UCSD-AML1 (cell line): ENCODE data around the gene SNAPIN.

Source experiments
- DNase-seq: peaks from one replicate; lab custom pipeline; 2025; ENCODE audit not compliant: unreplicated experiment; lab: John Stamatoyannopoulos, UW

SNAPIN gene, protein sequence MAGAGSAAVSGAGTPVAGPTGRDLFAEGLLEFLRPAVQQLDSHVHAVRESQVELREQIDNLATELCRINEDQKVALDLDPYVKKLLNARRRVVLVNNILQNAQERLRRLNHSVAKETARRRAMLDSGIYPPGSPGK

DNA sequence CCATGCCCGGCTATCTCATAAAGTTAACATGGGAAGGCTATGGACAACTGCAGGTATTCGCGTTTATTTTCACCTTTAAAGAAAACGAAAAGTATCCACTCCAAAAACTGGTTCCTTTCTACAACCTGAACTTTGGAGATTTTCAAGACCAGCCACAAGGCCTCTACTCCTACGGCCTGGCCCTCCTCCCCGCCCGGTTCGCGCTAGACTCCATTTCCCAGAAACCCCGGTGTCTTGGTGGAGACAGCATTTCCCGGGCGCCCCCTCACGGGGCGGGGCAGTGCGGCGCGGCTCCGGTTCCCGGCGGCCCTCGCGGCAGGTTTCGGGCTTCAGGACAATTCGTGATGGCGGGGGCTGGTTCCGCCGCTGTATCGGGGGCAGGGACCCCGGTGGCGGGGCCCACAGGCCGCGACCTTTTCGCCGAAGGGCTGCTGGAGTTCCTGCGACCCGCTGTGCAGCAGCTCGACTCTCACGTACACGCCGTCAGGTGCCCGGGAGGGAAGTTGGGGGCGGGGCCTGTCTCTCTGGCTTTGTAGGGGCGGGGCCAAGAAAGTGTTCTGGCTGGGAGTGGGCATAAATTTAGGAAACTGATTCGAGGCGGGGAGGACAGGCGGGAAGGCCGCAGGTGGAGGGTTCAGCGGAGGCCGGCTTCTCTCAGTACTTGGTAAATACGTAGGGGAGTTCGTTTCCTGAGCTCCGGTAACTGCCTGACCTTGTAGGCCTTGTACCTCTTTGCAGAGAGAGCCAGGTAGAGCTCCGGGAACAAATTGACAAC is at the start of gene SNAPIN:
Gene SNAPIN, plus strand, starts transcription at position 304 of the 775 bp plus-strand sequence. Its CDS starts 41 bp downstream, at position 345.
- peak; percentile 90 for DNase-seq

- DNase-seq, result peak; percentile 73
Measured at GRCh38 chr1:153608742-153609584, 49.5 kb upstream of the SNAPIN start.

- no peak for DNase-seq
Measured at GRCh38 chr1:153609585-153609907, 49.0 kb upstream of the SNAPIN start.

DNA sequence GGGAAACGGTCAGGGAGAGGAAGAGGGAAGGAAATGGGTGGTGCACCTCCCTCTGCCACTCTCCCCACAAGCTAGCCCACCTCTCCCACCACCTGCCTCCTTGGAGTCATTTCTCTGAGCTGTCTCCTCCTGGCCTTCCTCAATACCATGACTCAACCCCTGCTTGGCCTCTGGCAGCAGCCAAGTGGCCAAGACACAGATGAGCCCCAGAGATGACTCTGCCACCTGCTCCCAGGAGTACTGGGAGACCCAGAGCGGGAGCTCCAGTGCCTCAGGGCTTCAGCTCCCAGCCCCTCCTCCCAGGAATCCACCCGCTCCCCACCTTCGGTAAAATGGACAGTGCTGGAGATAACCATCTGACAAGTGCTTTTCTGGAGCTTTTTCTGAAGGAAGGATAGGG is 48.2 kb upstream of the SNAPIN start:
- DNase-seq, result peak; percentile 27

- no peak for DNase-seq
Measured at GRCh38 chr1:153610811-153611301, 47.6 kb upstream of the SNAPIN start.

DNA sequence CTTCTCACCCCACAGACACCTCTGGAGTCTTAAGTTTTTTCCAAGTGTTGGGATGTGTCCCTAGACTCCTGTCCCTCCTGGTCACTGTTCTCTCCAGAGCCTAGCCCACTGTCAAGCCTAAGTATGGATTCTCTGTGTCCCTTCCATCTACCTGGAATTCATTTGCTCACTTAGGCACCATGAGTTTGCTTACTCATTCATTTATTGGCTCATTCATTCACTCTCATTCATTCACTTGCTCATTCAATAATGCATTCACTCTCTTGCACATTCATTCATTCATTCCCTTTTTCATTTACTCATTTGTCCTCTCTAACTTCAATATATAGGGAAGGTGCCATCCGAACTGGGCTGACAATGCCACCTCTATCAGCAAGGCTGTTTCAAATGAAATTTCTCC is 47.1 kb upstream of the SNAPIN start:
- DNase-seq, result no peak

- no peak for DNase-seq
Measured at GRCh38 chr1:153612111-153612754, 46.3 kb upstream of the SNAPIN start.

- DNase-seq, result no peak
Measured at GRCh38 chr1:153612755-153613331, 45.7 kb upstream of the SNAPIN start, which contains the start of gene S100A16. S100A16 (minus strand) TSS chr1:153613137; CDS start chr1:153608151, 4,986 bp downstream.

GRCh38 chr1:153613406-153613805 is 45.1 kb upstream of the SNAPIN start:
- no peak for DNase-seq

- DNase-seq, result no peak
Measured at GRCh38 chr1:153614189-153614900, 44.2 kb upstream of the SNAPIN start.

- no peak for DNase-seq
Measured at GRCh38 chr1:153614906-153615305, 43.6 kb upstream of the SNAPIN start.

DNA sequence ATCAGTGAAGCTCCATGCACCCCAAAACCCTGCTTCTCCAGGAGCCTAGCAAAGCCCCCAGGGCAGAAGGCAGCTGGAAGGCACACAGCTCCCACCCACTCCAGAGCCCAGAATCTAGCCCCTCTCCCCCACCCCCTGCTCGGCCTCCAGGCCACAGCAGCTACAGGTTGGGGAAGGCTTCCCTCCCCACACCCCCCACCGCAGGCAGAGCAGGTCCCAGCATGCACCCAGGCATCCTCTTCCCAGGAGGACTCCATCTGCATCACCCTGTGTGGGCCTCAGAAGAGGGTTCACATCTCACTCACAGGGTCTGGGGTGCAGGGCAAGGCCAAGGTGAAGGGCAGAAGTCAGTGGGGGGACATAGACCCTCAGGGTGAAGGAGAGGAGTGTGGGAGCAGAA is 43.1 kb upstream of the SNAPIN start:
- DNase-seq, result no peak

DNA sequence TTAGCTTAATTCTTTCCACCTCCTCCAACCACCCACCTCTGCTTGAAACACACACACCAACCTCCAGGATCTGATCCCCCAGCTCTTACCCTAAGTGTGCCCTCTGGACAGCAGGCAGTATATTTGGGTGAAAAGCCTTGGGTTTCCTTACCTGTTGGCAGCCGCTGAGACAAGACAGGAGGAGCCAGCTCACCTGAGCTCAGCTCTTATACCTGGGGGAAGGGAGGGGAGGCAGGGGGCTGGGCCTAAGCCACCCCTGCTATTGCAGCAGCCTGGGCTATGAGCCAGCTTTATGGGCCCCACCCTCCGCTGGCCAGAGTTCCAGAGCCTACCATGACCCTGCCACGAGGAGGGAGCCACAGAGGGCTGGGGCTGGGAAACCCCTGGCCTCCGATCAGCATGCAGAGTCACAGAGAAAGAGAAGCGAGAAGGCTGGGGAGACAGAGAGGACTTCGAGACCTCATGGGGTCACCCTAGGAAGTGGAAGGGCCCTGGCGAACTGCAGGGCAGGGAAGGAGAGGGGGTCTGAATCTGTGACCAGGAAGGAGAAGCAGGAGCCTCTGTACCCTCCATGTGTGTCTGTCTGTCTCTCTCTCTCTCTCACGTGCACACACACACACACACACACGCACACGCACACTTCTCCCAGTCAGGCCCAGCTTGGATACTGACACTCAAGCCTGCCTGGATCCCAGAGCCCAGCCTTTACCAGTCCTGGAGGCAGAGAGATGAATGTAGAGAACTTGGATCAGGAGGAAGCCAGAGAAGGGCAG is 42.2 kb upstream of the SNAPIN start, which contains the start of gene S100A14:
Gene S100A14, minus strand, starts transcription at position 182 of the 773 bp plus-strand sequence. CDS start 467 bp downstream, outside the sequence.
- no peak for DNase-seq

DNA sequence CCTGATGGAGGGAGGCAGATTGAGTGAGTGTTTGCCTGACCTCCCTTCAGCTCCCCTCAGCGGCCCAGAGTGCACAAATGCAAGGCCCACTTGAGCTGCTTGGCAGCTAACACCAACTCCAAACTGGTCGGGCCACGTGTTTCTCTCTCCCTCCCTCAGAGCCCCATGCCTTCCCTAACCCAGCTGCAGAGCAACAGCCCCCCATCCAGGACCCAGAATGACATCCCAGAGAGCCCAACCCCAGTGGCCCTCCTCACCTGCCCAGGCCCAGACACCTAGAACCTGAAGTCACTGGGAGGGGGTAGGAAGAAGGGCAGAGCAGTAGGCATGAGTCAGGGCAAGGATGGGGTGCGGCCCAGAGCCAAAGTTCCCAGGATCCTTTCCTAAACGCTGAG is 41.6 kb upstream of the SNAPIN start:
- no peak for DNase-seq

GRCh38 chr1:153617663-153618062 is 40.8 kb upstream of the SNAPIN start:
- DNase-seq, result peak; percentile 79

GRCh38 chr1:153619171-153619570 is 39.3 kb upstream of the SNAPIN start:
- DNase-seq, result no peak

DNA sequence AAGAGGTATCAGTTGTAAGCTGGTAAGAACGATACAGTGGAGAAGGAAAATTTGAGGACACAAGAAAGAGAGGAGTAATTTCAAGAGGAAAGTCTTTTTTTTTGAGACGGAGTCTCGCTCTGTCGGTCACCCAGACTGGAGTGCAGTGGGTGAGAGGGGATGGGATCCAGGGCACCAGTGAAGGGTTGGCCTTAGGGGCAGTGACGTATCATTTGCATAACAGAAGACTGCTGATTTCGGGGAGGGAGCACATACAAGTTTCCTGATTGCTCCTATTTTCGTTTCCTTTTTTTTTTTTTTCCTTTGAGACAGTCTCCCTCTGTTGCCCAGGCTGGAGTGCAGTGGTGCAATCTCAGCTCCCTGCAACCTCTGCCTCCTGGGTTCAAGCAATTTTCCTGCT is 35.4 kb upstream of the SNAPIN start:
- no peak for DNase-seq

- DNase-seq, result no peak
Measured at GRCh38 chr1:153624965-153625611, 33.4 kb upstream of the SNAPIN start.

DNA sequence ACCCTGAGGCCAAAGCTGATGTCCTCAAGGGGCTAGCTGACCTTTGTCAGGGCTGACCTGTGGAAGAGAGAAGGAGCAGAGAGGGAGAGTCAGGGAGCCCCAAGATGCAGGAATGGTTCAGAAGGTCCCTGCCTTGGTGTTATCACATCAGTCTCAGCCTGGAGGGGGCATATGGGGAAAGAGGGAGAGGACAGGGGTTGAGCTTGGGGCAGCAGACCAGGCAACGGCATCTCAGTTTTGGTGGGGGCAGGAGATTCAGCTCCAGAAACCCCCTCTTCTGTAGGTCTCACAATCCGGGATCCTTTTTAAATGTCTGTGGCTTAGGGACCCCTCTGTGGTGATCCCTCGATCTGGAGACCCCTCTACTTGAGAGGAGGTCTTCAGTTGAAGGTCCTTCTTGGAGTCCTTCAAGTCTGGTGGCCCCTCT is 32.0 kb upstream of the SNAPIN start:
- DNase-seq, result no peak
